Measurements from ENCODE around the gene SULT2B1. TPM values are rescaled to one million over a fixed set of nuclear protein-coding genes. Genes with fewer than 3 reads are reported as not detected.
A peak's percentile ranks its signal among the peaks of the same experiment; 100 is the strongest.

SULT2B1 gene
- total and polyA plus RNA-seq, 2 experiments from 2014 or later: 0.79 TPM; not detected in 1

- Histone ChIP-seq H2AFZ (no peak overlapping the region), H3K9me2 (replicated peaks; ENCODE audit: insufficient read depth) (no peaks in the 10 kb centered on the region), H3K36me3 (replicated peaks; ENCODE audit: insufficient read depth, low read depth) (no peaks in the 10 kb centered on the region), H3K9me3 (ENCODE audit: low read depth) (no peaks in the 10 kb centered on the region), H3K4me1 (ENCODE audit: insufficient read depth) (peaks cover 29% of the 10 kb centered on the region), H3K79me2 (peaks cover 40% of the 10 kb centered on the region), H3K27me3 (no peaks in the 10 kb centered on the region), H3K27ac (peak overlapping the region; percentile 86), H3K4me2 (peak overlapping the region; percentile 99), H3K4me3 (no peak overlapping the region), H4K20me1 (ENCODE audit: insufficient read depth, poor library complexity, severe bottlenecking) (peaks cover 34% of the 10 kb centered on the region)
- no peak for DNase-seq (ENCODE audit: low spot score)
- WGBS (ENCODE audit: low lambda C conversion rate, missing lambda C conversion rate): 85% methylated on average over 12 of the region's 12 CpGs
- TF ChIP-seq CTCF (IDR thresholded peaks at IDR 0.05; ENCODE audit: poor library complexity): no peak
- no peak for TF ChIP-seq EZH2phosphoT487 (IDR thresholded peaks at IDR 0.05; ENCODE audit: low read depth, severe bottlenecking, unreplicated experiment)
- no peak for TF ChIP-seq EZH2 (IDR thresholded peaks at IDR 0.05; ENCODE audit: borderline replicate concordance)
Observed at GRCh38 chr19:48616491-48617056, 64.6 kb downstream of the SULT2B1 start.

- H3K27me3 ChIP-seq: no peaks in the 10 kb centered on the region
- no peaks in the 10 kb centered on the region for H3K9me2 ChIP-seq (replicated peaks; ENCODE audit: insufficient read depth)
- peaks cover 40% of the 10 kb centered on the region for H3K79me2 ChIP-seq
- H3K36me3 ChIP-seq (replicated peaks; ENCODE audit: insufficient read depth, low read depth): no peaks in the 10 kb centered on the region
- peaks cover 34% of the 10 kb centered on the region for H4K20me1 ChIP-seq (ENCODE audit: insufficient read depth, poor library complexity, severe bottlenecking)
- peak; percentile 14 for DNase-seq (ENCODE audit: low spot score)
- peaks cover 29% of the 10 kb centered on the region for H3K4me1 ChIP-seq (ENCODE audit: insufficient read depth)
- H2AFZ ChIP-seq: no peak overlapping the region
- peak overlapping the region; percentile 61 for H3K4me3 ChIP-seq
- 77% methylated on average over 18 of the region's 18 CpGs for WGBS (ENCODE audit: low lambda C conversion rate, missing lambda C conversion rate)
- peak overlapping the region; percentile 86 for H3K27ac ChIP-seq
- TF ChIP-seq EZH2 (IDR thresholded peaks at IDR 0.05; ENCODE audit: borderline replicate concordance) (no peak), EZH2phosphoT487 (IDR thresholded peaks at IDR 0.05; ENCODE audit: low read depth, severe bottlenecking, unreplicated experiment) (no peak), CTCF (IDR thresholded peaks at IDR 0.05; ENCODE audit: poor library complexity) (no peak)
- H3K4me2 ChIP-seq: peak overlapping the region; percentile 99
- H3K9me3 ChIP-seq (ENCODE audit: low read depth): no peaks in the 10 kb centered on the region
Observed at GRCh38 chr19:48617146-48617937, 65.4 kb downstream of the SULT2B1 start.

- 2% methylated on average over 18 of the region's 18 CpGs for WGBS (ENCODE audit: low lambda C conversion rate, missing lambda C conversion rate)
- H2AFZ ChIP-seq: no peak overlapping the region
Observed at GRCh38 chr19:48618278-48618915, 66.4 kb downstream of the SULT2B1 start.

More at GRCh38 chr19:48618278-48618915, 66.4 kb downstream of the SULT2B1 start:
- Histone ChIP-seq H3K27me3 (no peaks in the 10 kb centered on the region), H3K4me3 (peak overlapping the region; percentile 61), H3K27ac (peak overlapping the region; percentile 86), H4K20me1 (ENCODE audit: insufficient read depth, poor library complexity, severe bottlenecking) (peaks cover 34% of the 10 kb centered on the region), H3K9me2 (replicated peaks; ENCODE audit: insufficient read depth) (no peaks in the 10 kb centered on the region), H3K36me3 (replicated peaks; ENCODE audit: insufficient read depth, low read depth) (no peaks in the 10 kb centered on the region), H3K4me2 (peak overlapping the region; percentile 99), H3K79me2 (peaks cover 40% of the 10 kb centered on the region), H3K9me3 (ENCODE audit: low read depth) (no peaks in the 10 kb centered on the region), H3K4me1 (ENCODE audit: insufficient read depth) (peaks cover 38% of the 10 kb centered on the region)
- peak; percentile 24 for DNase-seq (ENCODE audit: low spot score)
- TF ChIP-seq CTCF (IDR thresholded peaks at IDR 0.05; ENCODE audit: poor library complexity): no peak
- TF ChIP-seq EZH2 (IDR thresholded peaks at IDR 0.05; ENCODE audit: borderline replicate concordance): no peak
- TF ChIP-seq EZH2phosphoT487 (IDR thresholded peaks at IDR 0.05; ENCODE audit: low read depth, severe bottlenecking, unreplicated experiment): no peak
